Measurements from ENCODE around the gene SPEM3. TPM values are rescaled to one million over a fixed set of nuclear protein-coding genes. Genes with fewer than 3 reads are reported as not detected.
A peak's percentile ranks its signal among the peaks of the same experiment; 100 is the strongest.

The SPEM3 gene
- total and polyA plus RNA-seq, 2 of the 4 experiments (the other 2 are of a cell fraction): not detected

- no peak for TF ChIP-seq MXI1 (IDR thresholded peaks at IDR 0.05; ENCODE audit: borderline replicate concordance, low read depth, low read length)
- no peak; the same call in 1 of the 2 replicates for TF ChIP-seq MAZ (IDR thresholded peaks at IDR 0.05; ENCODE audit: borderline replicate concordance, low read depth, low read length)
- peak; percentile 33; the same call in 1 of the 2 replicates for TF ChIP-seq FOS (IDR thresholded peaks at IDR 0.05; ENCODE audit: low read depth, low read length)
These were observed 24.5 kb upstream of the SPEM3 start, which contains the start of gene TMEM256 (continued) for GRCh38 chr17:7403977-7404736.

- in situ Hi-C loops (cut with MboI; ENCODE audit: low sequenced_read_pairs) (no loop called here), dilution Hi-C loops (cut with HindIII; ENCODE audit: low sequenced_read_pairs, unreplicated experiment) (no loop called here), intact Hi-C loops (cut with micrococcal nuclease) (loop anchor here (1.0 to 2.0 kb wide), 4 partner anchors 32 to 156 kb away; partner anchors contain the start of genes POLR2A and SENP3)
- H3K4me2 ChIP-seq (ENCODE audit: low read depth, low read length): peak overlapping the region; percentile 89
- peak overlapping the region; percentile 60 for H2BK120ac ChIP-seq (ENCODE audit: low read depth, low read length)
- 0 out of 2 replicates have a peak, but pooled peaks cover 2% of the 10 kb centered on the region for H3K9me1 ChIP-seq (ENCODE audit: insufficient read depth, low read length)
- POLR2A ChIA-PET (ENCODE audit: unreplicated experiment): interaction anchor here (0.8 kb wide), 1 partner anchor 16 kb away, joined by 3 read pairs; no protein-coding TSS in a partner anchor
- H2AFZ ChIP-seq (replicated peaks; ENCODE audit: low read length, poor library complexity): peak overlapping the region; percentile 94
- peak overlapping the region; percentile 90 for H3K9ac ChIP-seq (ENCODE audit: low read depth, low read length)
- H3K23ac ChIP-seq (ENCODE audit: low read depth, low read length): peak overlapping the region; percentile 97
- H3K56ac ChIP-seq (ENCODE audit: extremely low read depth, insufficient read depth, low read length): peak overlapping the region; percentile 64
- H2BK20ac ChIP-seq (ENCODE audit: low read depth, low read length): no peak overlapping the region
- ATAC-seq (ENCODE audit: low read depth): peak; percentile 40
- peak overlapping the region; percentile 72 for H2BK5ac ChIP-seq (ENCODE audit: low read depth, low read length, poor library complexity, severe bottlenecking)
- H3K9me3 ChIP-seq (ENCODE audit: control insufficient read depth, insufficient read depth, low read length): no peaks in the 10 kb centered on the region
- TF ChIP-seq ELK1 (IDR thresholded peaks at IDR 0.05; ENCODE audit: borderline replicate concordance, low read depth, low read length) (no peak), POLR2A (IDR thresholded peaks at IDR 0.05; ENCODE audit: low read depth, low read length) (peak; percentile 86), FOS (IDR thresholded peaks at IDR 0.05; ENCODE audit: low read depth, low read length) (no peak), NFE2L2 (IDR thresholded peaks at IDR 0.05; ENCODE audit: low read depth, low read length) (no peak), MAZ (IDR thresholded peaks at IDR 0.05; ENCODE audit: borderline replicate concordance, low read depth, low read length) (0 out of 2 replicates have a peak, but pooled peaks have one; percentile 47)
- H3K79me1 ChIP-seq (ENCODE audit: low read depth in 1 of 2, low read length in 2 of 2): peaks cover 11 to 54% of the 10 kb centered on the region in 2 experiments
- H3K36me3 ChIP-seq (ENCODE audit: control insufficient read depth, insufficient read depth, low read length): peaks cover 14% of the 10 kb centered on the region
- peak overlapping the region; percentile 15 to 53; a peak in 3 of 4 replicates for H4K8ac ChIP-seq (ENCODE audit: low read depth in 2 of 2, low read length in 2 of 2)
- H2AK5ac ChIP-seq (ENCODE audit: low read depth, low read length): 0 out of 2 replicates have a peak overlapping the region, but pooled peaks have one; percentile 49
- H4K20me1 ChIP-seq (ENCODE audit: insufficient read depth, low read length): peaks cover 7% of the 10 kb centered on the region
- no peak overlapping the region for H2BK15ac ChIP-seq (ENCODE audit: low read depth, low read length)
- no peak for DNase-seq
- H3K4ac ChIP-seq (ENCODE audit: low read depth, low read length): peak overlapping the region; percentile 86
- peak overlapping the region; percentile 94 for H3K14ac ChIP-seq (replicated peaks; ENCODE audit: low read depth, low read length)
- BruUV-seq (replicated peaks): TSS peak; percentile 77
- 0% methylated on average over 24 of the region's 65 CpGs; no CpG with 5 or more reads in 1 of the 2 experiments for WGBS, 2 experiments (ENCODE audit: extremely low coverage in 2 of 2, insufficient read length in 1 of 2)
- H2AK9ac ChIP-seq (replicated peaks; ENCODE audit: low read depth, low read length, poor library complexity): peak overlapping the region; percentile 100
- H3K27me3 ChIP-seq (ENCODE audit: control insufficient read depth, insufficient read depth, low read length): no peaks in the 10 kb centered on the region
- peak overlapping the region; percentile 70; the same call in 1 of the 2 replicates for H3K18ac ChIP-seq (ENCODE audit: low read depth, low read length)
- H3K27ac ChIP-seq (ENCODE audit: insufficient read depth, low read length): peak overlapping the region; percentile 73
- H3K4me3 ChIP-seq (ENCODE audit: insufficient read depth, low read depth, low read length): peak overlapping the region; percentile 94
- peak overlapping the region; percentile 38; the same call in 1 of the 2 replicates for H4K91ac ChIP-seq (ENCODE audit: insufficient read depth, low read depth, low read length)
- H3K4me1 ChIP-seq (ENCODE audit: control insufficient read depth, insufficient read depth, low read length): peaks cover 9% of the 10 kb centered on the region
- CTCF ChIA-PET: no interaction called here
- no peak overlapping the region for H4K5ac ChIP-seq (ENCODE audit: low read depth, low read length)
These were observed 23.8 kb upstream of the SPEM3 start for GRCh38 chr17:7404737-7405349.
